Measurements from ENCODE around the gene PALLD.

Gene PALLD

DNA sequence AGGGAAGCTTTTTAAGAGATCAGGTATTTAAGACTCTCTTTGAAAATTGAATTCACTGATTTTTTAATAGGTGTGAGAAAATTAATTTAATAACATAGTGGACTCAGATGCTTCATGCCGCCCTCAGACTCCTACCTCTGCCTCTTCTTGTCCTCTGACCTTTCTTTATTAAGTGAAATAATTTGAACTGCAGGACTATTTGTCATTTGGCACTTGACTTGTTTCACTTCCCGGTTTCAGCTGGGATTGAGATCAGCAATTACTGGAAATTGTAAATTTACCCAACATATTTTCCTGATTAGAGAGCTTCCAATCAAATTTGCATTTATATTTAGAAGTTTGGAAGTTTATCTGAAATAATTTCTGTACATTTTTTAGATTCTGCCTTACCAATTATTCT lies 396.4 kb downstream of the PALLD start:
- no peak for DNase-seq (ENCODE audit: low read depth)
- H3K4me3 ChIP-seq (ENCODE audit: low read length), result no peak overlapping the region
- TF ChIP-seq, protein P1, sequence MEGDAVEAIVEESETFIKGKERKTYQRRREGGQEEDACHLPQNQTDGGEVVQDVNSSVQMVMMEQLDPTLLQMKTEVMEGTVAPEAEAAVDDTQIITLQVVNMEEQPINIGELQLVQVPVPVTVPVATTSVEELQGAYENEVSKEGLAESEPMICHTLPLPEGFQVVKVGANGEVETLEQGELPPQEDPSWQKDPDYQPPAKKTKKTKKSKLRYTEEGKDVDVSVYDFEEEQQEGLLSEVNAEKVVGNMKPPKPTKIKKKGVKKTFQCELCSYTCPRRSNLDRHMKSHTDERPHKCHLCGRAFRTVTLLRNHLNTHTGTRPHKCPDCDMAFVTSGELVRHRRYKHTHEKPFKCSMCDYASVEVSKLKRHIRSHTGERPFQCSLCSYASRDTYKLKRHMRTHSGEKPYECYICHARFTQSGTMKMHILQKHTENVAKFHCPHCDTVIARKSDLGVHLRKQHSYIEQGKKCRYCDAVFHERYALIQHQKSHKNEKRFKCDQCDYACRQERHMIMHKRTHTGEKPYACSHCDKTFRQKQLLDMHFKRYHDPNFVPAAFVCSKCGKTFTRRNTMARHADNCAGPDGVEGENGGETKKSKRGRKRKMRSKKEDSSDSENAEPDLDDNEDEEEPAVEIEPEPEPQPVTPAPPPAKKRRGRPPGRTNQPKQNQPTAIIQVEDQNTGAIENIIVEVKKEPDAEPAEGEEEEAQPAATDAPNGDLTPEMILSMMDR (conservative IDR thresholded peaks at IDR 0.05; ENCODE audit: low read length), result no peak

DNA sequence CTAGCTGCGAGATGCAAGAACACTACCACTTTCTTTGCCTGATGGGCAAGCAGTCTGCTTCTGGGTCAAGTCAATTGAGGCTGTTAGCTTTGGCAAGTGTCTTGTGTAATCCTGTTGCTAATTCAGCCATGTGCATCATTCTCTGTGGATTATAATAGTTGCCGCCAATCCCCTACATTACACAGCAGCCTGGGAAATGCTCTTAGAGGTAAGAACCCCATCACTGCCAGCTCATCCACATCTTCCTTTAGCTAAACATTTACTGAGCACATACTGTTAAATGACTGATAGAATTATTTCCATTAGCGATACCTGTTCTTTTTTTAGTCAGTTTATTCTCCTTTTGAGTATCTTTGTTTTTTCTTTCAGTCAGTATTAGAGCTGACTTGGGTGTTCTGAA lies 397.0 kb downstream of the PALLD start:
- H3K4me3 ChIP-seq (ENCODE audit: low read length), result no peak overlapping the region
- TF ChIP-seq, protein P1 (conservative IDR thresholded peaks at IDR 0.05; ENCODE audit: low read length), result no peak
- DNase-seq (ENCODE audit: low read depth), result no peak

DNA sequence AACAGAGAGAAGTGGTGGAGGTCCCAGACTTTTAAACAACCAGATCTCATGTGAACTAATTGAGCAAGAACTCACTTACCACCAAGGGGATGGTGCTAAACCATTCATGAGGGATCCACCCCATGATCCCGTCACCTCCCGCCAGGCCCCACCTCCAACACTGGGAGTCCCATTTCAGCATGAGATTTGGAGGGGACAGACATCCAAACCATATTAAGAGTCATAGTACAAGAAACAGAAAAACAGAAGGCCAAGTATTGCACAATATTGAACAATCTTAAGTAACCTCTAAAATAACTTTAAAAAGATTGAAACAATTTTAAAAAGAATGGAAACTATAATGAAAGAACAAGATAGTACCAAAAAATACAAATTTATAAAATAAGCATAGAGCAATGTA lies 403.2 kb downstream of the PALLD start:
- DNase-seq (ENCODE audit: low read depth), result peak; percentile 61
- no peak overlapping the region for H3K4me3 ChIP-seq (ENCODE audit: low read length)
- TF ChIP-seq, protein P1 (conservative IDR thresholded peaks at IDR 0.05; ENCODE audit: low read length), result no peak

DNA sequence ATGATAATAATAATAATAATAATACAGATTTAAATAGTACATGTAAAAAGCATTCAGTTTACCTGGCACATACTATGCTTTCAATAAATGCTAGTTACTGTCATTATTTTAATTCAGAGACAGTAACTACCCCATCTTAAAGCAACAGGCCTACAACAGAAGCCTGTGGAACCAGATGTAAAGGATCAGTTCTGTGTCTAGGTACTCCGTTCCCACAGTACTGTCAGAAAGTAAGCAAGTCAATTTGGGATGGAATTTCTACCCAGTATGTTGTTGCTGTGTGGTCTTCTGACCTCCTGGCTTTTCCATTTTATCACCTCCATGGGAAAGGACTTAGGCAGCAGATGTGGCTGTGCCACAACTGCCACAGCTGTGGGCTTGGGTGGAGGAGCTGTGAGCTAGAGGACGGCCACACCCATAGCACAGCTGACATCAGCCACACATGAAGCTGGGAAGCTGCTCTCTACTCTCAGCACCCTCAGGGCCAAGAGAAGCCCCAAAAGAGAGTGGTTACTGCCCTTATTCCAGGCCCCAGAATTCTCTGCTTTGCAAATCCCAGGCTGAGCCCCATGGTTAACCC lies 410.4 kb downstream of the PALLD start:
- peak; percentile 72 for DNase-seq (ENCODE audit: low read depth)
- TF ChIP-seq, protein P1 (conservative IDR thresholded peaks at IDR 0.05; ENCODE audit: low read length), result no peak
- no peak overlapping the region for H3K4me3 ChIP-seq (ENCODE audit: low read length)

DNA sequence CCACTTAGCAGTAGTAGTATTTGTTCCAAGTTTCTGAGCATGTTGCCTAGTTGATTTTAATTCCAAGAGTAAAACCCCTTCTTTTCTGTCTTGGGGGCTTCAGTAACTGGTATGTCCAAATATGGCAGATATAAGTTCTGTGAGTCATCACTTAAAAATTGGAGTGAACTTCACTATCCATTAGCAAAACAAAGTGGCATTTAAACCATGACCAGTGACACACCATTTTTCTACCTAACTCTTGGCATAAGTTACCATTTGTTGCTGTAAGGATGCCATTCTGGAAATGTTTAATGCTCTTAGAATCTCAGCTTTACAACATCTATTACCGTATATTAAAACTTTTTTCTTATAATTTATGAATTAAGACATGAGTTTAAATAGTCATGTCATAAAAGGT lies 411.2 kb downstream of the PALLD start:
- TF ChIP-seq, protein P1 (conservative IDR thresholded peaks at IDR 0.05; ENCODE audit: low read length), result no peak
- DNase-seq (ENCODE audit: low read depth), result peak; percentile 55
- H3K4me3 ChIP-seq (ENCODE audit: low read length), result no peak overlapping the region

DNA sequence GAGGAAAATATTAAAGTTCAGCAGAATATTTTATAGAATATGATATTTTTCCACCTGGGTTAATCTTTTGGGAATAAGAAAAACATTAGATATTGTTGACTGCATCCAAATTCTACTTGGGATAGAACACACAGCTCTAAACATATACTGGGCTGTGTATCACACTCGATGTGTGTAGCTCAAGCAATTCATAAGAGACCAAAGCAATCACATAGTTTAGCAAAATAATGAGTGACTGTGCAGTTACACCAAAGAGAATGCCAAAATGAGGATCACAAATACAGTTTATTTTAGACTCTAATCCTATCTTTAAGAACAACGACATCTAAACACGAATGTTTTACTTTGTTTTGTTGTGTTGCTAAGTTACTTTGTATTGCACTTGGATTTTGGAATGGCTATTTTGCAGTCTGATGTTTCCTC lies 412.0 kb downstream of the PALLD start:
- H3K4me3 ChIP-seq (ENCODE audit: low read length), result no peak overlapping the region
- TF ChIP-seq, protein P1 (conservative IDR thresholded peaks at IDR 0.05; ENCODE audit: low read length), result no peak
- peak; percentile 50 for DNase-seq (ENCODE audit: low read depth)

DNA sequence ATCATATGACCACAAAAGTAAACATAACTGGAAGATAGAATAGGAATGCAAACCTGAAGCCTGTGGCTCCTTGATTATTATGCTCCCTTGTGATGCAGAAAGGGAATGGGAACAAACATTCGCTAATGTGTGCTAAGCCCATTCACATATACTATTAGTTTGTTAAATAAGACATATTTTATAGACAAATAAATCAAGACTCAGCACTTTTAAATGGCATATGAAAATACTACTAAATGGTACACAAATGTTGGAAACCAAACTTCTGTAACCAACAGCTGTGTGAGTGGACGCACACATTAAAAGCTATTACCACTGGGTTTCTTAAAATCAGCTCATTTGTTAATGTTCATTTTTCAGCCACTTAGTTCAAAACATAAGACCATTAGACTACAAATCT lies 417.2 kb downstream of the PALLD start:
- TF ChIP-seq, protein P1 (conservative IDR thresholded peaks at IDR 0.05; ENCODE audit: low read length), result no peak
- no peak overlapping the region for H3K4me3 ChIP-seq (ENCODE audit: low read length)
- DNase-seq (ENCODE audit: low read depth), result no peak

All from AG10803 (cell line).